HG03469 (cell line): ENCODE measurements around the gene NOL3.
"Not testable (repeated sequence)": the region's sequence is repeated elsewhere in the genome, so short reads cannot be mapped to it uniquely, and the experiment has no call there.

Experiments used
- ATAC-seq: cut with Tn5 transposase; IDR thresholded peaks from one replicate; pipeline ENCODE4 v1.9.1; 2021; ENCODE audit warnings: mild to moderate bottlenecking, moderate library complexity, moderate number of reproducible peaks; ENCODE audit not compliant: unreplicated experiment

NOL3 gene

DNA sequence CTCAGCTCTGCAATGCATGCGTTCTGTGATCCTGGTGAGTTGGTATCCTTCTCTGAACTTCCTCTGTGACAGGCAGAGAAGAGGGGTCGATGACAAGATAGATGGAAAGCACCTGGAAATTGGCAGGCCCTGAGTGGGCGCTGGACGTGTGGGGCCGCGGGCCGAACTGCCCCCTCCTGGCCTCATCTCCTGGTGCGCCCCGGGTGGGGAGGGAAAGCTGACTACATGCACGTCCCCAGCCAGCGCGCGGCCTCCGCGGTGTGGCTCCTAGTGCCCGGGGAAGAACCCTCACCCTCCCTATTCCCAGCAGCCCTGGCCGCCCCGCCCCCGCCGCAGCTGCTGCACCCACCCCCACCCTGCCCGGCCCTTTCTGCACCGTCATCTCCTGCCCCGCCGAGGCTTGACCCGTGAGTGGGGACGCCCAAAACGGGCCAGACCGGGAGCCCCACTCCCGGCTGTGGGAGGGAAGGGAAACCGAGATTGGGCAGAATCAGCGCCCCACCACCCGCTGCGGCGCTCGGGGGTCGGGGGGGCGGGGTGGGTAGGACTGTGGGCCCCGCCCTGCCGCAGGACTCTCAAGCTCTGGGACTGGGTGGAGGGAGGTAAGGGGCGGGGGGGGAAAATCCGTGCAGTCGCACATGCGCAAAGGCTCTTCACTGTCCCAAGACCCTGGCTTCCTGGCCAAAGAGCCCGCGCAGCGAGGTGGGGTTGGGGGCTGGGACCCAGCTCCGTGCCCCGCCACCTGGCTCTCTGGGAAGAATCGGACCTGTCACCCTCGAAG is at the start of gene NOL3:
TSS of gene NOL3 (plus strand) at position 371 of the 781 bp plus-strand sequence.
- ATAC-seq = no peak

- ATAC-seq = not testable (repeated sequence)
Measured at GRCh38 chr16:67122799-67123198, 47.5 kb upstream of the NOL3 start.

GRCh38 chr16:67128417-67128816 is 41.9 kb upstream of the NOL3 start:
- ATAC-seq = no peak

GRCh38 chr16:67128887-67129286 is 41.5 kb upstream of the NOL3 start:
- ATAC-seq = no peak

- no peak for ATAC-seq
Measured at GRCh38 chr16:67129422-67129821, 40.9 kb upstream of the NOL3 start.

DNA sequence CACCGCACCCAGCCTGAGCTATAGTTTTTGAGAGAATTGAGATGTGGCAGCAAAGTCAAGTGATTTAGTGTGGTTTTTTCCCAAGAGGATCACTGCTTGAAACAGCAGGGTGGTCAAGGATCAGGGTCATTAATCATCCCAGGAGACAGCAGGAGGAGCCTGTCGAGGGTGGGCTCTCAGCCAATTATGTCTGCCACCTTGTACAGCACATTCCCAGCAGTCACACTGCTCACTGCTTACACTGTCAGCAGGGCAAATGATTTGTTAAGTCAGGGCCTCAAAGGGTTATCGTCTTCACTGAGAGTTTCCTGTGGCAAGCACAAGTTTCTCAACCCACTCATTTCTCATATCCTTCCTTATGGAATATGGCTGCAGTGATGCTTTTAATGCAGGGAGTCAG is 32.7 kb upstream of the NOL3 start:
- no peak for ATAC-seq

DNA sequence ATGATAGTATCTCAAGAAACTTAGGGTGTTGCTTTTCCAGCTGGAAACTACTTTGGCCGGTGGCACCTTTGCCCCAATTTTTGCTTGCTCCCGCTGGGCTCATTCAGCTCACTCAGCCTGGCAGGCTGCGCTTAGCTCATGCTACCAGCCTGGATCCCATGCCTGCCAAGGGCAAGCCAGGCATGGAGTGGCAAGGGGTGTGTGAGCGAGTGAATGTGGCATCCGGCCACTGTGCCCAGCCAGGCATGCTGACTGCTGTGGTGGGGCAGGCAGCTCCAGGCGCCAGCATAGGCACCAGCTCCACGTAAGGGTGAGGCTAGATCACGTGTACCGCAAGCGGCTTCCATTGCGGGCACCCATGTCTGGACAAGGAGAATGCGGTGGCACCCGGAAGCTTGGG is 28.9 kb upstream of the NOL3 start:
- no peak for ATAC-seq

DNA sequence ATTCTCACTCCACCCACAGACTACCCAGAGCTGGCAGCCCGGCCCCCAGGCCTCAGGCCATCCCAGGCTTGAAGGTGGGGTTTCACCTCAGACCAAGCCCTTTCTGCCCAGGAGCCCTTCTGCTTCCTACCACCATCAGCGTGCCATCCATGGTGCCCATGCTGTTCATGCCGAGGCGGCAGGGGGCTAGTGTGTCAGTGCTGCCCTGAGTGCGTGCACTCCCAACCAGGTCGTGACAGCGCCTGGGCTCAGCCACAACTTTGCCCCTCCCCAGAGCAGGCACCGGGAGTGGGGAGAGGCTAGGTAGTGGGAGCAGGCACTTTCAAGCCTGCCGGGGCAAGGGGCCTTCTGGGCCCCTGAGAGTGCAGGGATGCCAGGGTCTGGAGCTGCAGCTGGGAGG is 28.0 kb upstream of the NOL3 start:
- ATAC-seq = no peak

DNA sequence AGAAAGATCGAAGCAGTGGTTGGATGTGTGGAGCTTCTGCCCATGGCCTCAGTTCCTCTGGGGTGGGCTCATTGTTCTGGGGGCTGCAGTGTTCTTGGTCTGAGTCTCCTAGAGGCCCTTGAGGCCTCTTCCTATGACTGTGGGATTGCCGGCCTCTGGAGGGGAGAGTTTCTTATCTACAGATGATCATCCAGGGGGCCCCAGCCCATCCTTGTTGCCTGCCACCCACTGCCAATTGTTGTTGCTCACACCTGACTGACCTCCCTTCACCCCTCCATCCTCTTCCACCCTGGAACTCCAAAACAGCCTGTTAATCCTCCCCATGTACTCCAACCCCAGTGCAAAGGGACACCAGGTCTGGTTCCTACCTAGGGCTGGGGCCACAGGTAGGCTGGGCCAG is 25.4 kb upstream of the NOL3 start:
- ATAC-seq = no peak

- no peak for ATAC-seq
Measured at GRCh38 chr16:67145746-67146145, 24.6 kb upstream of the NOL3 start.

GRCh38 chr16:67146523-67147357 is 23.6 kb upstream of the NOL3 start:
- no peak for ATAC-seq

- no peak for ATAC-seq
Measured at GRCh38 chr16:67147437-67148140, 22.7 kb upstream of the NOL3 start.

DNA sequence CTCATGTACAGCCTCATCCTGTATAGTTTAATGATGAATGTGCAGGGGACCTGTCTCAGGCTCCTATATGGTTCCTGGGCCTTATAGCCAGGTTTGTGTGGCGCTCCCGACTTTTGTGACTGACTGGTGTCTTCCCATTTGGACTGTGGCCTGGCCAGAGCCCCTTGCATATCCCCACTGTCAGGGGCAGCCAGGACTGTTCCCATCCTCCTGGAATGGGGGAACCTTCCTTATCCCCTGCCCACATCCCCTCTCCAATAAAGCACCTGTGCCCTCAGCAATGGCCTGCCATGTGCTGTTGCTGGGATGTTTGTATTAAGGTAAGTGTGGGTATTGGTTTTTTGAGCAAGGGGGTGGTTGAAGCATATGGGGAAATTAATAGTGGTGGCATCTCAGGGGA is 22.1 kb upstream of the NOL3 start:
- ATAC-seq = no peak

GRCh38 chr16:67148656-67149275 is 21.6 kb upstream of the NOL3 start:
- no peak for ATAC-seq

- ATAC-seq = no peak
Measured at GRCh38 chr16:67149276-67150046, 20.9 kb upstream of the NOL3 start.

DNA sequence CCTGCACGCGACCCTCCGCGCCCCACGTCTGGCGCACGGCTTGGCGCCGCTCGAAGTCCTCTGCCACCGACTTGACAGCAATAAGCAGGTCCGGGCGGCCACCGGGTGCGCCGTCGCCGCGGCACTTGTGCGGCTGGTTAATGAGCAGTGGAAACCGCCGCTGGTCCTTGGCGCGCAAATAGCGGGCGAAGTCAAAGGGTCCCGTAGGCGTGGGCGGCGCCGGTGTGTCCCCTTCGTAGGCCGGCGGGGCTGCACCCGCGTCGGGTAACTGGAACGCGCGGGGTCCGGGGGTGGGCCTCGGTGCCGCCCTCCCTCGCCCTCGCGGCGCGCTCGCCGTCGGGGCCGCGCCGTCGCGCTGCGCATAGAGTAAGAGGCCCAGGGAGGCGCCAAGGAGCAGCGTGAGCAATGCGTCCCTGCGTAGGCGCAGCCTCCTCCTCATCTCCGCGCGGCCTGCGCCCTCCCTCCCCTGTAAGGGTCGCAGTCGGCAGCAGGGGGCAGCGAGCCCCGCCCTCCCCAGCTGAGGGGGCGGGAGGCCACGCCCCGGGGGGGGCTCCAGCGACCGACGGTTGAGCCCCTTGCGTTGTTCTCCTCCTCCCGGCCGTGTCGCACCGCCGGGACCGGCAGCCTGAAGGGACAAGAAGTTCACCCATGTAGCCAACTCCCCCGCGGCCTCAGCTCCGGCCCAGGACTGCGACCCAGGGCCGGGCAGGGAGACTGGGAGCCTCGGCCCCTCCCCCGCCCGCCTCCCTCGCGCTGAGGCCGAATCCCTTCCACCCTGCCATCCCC is 20.1 kb upstream of the NOL3 start:
- ATAC-seq = no peak

DNA sequence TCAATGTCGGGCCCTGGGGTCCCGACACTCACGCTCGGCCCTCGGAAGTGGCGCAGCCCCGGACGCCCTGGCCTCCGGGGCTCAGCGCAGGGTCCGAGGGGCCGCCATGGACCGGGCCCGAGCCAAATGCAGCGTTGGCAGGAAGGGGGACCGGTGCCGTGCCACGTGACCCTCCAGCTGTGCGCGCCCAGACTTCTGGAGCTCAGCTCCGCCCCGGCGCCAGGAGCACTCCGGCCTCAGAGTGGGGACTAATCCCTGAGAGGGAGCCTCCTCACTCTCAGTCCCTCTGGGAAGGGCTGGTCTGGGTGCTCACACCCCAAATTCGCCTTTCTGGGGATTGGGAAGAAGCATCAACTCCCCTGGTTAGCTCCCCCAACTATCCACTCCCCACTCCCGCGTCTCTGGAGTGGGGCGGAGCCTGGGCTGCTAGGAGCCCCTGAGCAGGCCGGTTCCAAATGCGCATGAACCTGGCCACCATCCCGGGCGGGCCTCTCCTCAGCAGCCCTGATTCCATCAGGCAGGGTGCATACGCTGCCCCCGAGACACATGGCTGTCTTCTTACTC is 19.4 kb upstream of the NOL3 start, which contains the start of gene B3GNT9:
TSS of gene B3GNT9 (minus strand) at position 166 of the 564 bp plus-strand sequence. CDS start 513 bp downstream, outside the sequence.
- no peak for ATAC-seq

DNA sequence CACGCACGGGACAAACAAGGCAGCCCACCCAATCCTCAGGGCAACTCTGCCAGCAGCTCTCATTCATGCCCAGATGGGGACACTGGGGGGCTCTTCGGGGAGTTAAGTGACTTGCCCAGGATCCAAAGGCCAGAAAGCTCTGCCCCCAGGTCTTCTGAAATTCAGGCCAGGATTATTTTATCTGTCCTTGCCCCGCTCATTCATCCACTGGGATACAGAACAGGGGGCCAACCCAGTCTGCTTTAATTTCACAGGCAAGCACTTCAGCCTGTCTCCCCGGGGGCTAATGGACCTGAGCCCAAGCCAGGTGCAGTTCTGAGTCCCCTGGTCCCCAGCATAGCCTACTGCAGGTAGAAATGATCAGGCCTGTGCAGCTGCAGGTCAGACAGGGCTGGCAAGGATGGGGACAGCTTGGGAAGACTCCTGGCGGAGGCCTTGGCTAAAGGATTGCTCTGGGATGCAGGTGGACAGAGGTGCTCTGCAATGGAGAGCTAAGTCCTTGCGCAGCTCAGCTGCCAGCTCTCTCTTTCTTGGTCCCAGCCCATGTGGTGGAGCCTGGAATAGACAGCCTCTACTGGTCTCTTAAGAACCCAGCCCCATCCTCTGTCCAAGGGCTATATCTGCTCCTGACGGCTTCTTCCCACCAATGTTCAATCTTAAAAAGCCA is 18.8 kb upstream of the NOL3 start:
- ATAC-seq = no peak
